Cerebellar cortex (tissue), 1 donor: ENCODE measurements around the gene ANO6.
"Not testable (repeated sequence)": the region's sequence is repeated elsewhere in the genome, so short reads cannot be mapped to it uniquely, and the experiment has no call there.

ENCODE experiments used
- DNase-seq: peaks from one replicate; pipeline ENCODE4 v3.0.0-alpha.2; 2015; ENCODE audit warnings: low spot score

ANO6 gene

DNA sequence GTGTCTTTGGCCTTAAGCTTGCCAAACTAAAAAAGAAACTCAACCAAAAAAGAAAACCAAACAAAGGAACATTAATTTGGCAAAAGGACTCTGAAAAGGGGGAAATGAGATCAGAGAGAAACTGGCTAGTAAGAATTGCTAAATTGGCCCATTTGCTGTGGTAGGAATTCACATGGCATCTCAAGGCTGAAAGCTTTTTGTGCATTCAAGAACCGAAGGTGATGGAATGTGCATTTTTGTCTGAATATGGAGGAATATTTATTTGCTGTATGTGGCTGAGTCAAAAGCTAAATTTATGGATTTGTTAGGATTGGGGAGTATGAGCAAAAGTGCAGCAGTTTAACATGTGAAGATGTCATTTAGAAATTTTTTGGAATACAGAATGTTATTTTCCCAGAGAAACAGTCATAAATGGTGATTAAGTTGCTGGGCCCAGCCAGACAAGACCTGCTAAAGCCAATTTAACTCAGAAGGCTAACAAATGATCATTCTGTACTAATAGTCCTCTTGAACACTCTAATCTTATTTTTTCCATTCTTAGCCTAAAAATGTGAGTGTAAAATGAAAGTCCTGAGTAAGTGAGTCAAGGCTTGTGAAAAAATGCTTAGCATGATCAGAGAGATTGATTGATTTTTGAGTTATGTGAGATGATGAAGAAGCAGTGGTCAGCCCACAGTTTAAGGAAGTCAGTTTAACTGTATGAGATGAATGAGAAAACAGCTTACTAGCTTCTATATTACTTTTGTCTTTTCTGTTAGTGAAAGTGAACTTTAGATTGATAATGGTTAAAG is 94.1 kb downstream of the ANO6 start:
- no peak for DNase-seq

GRCh38 chr12:45310627-45310968 is 94.7 kb downstream of the ANO6 start:
- DNase-seq, result no peak

DNA sequence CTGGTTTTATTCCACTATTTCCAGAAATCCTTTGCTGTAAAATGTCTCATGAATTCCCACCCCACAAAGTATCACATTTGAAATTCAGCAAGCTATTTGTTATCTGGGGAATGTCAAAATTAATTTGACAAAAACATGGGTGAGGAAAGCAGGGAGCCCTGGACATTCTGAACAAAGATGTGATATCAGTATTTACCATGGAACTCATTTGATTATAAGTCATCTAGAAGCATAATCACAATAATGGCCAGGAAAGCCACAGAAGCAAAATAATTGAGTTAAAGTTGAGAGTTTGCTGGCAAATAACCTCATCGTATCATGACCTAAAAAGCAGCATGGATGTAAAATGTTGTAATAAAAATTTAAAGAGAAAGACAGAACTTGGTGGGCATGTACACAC is 96.1 kb downstream of the ANO6 start:
- no peak for DNase-seq

- DNase-seq, result no peak
Measured at GRCh38 chr12:45314770-45315169, 98.9 kb downstream of the ANO6 start.

DNA sequence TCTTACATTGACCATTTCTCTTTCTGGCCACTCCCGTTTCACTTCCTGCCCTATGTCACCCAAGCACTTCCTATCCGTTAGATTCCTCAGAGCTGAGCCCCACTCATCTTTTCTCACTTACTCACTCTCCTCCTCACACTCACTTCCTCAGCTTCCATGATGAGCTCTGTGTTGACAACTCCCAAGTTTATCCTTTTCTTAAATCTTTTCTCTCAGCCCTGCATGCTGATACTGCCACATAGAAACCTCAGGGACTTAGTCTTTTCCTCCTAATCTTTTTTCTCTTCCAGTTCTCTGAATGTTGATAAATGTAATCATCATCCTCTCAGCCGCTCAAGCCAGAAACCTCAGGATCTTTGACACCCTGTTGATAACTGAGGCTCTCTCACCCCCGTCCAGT is 99.6 kb downstream of the ANO6 start:
- no peak for DNase-seq

- DNase-seq, result not testable (repeated sequence)
Measured at GRCh38 chr12:45317261-45317660, 101.4 kb downstream of the ANO6 start.

GRCh38 chr12:45322810-45323209 is 106.9 kb downstream of the ANO6 start:
- DNase-seq, result no peak

DNA sequence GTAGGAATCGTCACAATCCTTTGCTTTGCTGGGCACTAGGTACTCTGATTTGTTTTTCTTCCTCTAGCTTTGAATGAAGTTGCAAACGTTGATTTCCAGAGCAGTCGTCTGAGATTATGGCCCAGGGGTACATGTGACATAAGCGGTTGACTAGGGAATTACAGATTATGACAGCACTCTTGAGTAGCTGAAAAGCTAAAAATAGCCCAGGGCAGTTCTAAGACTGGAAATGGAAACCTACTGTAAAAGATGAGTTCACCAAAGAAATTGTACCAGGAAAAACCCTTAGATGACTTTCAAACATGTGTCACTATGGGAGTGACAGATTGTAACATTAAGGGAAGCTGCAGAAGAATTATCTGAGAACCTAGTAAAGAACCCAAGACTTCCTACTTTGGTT is 108.5 kb downstream of the ANO6 start:
- no peak for DNase-seq

- no peak for DNase-seq
Measured at GRCh38 chr12:45326358-45326975, 110.6 kb downstream of the ANO6 start.

- no peak for DNase-seq
Measured at GRCh38 chr12:45327823-45328383, 112.0 kb downstream of the ANO6 start.

GRCh38 chr12:45329238-45329637 is 113.3 kb downstream of the ANO6 start:
- peak; percentile 6 for DNase-seq

GRCh38 chr12:45329702-45330101 is 113.8 kb downstream of the ANO6 start:
- DNase-seq, result no peak

GRCh38 chr12:45331552-45331951 is 115.7 kb downstream of the ANO6 start:
- DNase-seq, result no peak

DNA sequence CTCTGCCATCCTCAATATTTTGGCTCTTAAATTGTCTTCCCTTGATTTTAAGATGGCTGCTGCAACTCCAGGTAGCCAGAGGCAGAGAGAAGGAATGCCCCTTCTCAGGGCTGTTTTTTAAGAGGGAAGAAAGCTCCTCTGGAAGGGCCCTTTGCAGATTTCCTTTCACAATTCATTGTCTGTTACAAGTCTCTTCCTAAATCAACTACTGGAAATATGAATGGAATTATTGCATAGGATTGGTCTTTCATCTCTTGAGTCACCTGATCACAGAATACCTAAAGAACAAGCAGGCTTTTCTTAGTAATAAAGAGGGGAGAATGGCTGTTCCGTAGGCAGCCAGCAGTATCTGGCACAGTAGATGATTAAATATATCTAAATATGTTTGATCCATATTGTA is 118.5 kb downstream of the ANO6 start:
- DNase-seq, result no peak

- DNase-seq, result no peak
Measured at GRCh38 chr12:45336331-45336730, 120.4 kb downstream of the ANO6 start.

GRCh38 chr12:45336762-45337596 is 121.1 kb downstream of the ANO6 start:
- DNase-seq, result no peak

DNA sequence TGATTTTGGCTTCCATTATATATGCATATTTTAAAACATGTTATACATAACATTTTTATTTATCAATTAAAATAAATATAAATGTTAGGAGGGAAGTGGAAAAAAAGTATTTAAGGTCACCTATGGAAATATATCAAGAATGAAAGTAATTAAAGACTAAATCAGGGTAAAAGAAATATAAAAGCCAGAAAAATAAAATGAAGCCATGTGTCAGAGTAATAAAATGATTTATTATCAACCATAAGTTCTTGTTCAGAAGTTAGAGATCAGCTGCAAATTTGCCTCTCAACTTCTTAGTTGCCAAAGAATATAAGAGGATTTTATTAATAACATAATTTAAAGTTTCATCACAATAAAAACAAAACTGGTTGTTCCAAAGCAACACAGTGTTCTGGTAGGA is 121.9 kb downstream of the ANO6 start:
- no peak for DNase-seq

DNA sequence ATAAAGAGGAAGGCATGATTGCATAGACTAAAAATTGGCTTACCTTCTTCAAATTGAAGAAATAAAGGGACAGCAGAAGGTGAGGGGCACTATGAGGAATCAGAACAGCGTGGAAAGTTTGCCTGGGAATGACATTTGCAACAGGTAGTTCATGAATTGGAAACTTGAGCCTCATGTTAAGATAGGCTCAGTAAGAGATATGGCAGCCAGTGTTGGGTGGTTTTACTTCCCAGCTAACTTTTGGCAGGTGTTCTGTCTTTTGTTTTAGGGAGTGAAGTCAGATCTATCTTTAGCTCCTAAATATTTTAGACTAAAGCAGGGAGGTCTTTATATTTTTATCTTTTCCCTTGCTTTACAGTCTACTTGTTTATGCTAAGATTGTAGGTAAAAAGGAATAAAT is 122.4 kb downstream of the ANO6 start:
- no peak for DNase-seq

DNA sequence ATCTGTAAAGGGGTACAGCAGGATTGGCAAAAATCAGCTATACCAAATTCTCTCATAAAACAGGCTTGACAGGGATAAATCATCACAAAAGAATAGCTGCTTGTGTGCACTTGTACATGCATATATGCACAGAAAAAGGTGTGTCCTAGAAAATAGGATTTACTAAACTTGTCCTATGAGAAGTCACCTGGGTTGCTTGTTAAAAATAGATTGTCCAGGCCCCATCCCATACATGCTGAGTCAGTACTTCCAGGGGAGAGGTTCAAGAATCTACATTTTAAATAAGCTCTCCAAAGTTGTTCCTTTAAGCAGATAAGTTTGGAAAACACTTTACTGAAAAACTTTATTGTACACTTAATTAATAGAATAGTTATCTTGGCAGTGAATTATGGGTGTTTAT is 123.1 kb downstream of the ANO6 start:
- no peak for DNase-seq

- DNase-seq, result no peak
Measured at GRCh38 chr12:45342171-45342570, 126.3 kb downstream of the ANO6 start.

DNA sequence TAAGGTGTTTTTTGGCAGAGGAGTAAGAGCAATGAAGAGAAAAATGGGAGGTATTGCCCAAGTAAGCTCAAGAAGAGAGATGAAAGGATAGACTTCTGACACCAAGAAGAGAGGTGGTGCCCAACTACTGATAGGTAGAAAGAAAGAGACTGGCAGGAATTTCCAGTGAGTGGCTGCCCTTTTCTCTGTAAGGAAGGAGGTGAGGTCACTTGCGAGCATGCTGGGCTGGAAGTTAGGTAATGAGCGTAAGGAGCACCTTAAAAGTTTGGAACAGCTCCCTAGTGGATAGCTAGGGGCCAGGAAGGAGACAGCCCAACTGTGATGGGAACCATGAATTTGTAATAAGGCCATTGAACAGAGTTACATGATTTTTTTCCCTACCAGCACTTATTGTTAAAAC is 127.0 kb downstream of the ANO6 start:
- DNase-seq, result no peak

DNA sequence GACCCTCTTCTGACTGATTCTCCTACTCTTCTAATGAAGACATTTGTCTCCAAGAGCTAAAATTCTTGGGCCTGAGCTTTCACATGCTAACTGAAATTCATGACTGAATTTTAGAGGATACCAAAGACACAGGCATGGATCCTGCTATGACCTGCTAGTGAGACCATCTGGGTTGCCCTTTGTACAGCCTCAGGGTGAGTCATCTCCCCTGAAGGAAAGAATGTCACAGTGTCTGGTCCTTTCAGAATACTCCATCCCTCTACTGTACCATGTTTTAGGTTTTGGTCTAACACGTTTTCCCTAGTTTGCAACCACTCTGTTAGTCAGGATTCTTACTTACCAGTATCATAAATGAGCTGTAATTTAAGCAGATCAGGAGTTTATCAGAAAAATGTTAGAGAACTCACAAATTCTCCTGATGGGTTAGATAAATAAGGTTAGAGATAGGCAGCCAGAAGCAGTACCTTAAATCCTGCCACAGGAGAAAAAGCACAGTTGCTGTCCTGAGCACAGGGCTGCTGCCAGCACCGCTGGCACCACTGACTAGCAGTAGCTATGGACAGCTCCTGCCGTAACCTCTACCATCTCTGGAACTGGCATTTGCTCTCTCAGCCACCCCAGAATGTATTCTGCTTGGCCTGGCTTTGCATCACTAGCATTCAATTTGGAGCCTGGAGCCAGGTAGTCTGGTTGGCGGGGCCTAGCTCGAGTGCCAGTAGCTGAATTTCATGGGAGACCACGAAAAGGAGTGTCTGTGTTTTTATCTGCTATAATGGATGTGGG is 127.6 kb downstream of the ANO6 start:
- no peak for DNase-seq
